SKM-1 (cell line): ENCODE data around the gene TCERG1L.

ENCODE experiments used
- DNase-seq: peaks from one replicate; lab custom pipeline; 2025; ENCODE audit not compliant: unreplicated experiment; lab: John Stamatoyannopoulos, UW

Gene TCERG1L

GRCh38 chr10:131271966-131272365 lies 39.6 kb downstream of the TCERG1L start:
- DNase-seq: no peak

- no peak for DNase-seq
Measured at GRCh38 chr10:131271195-131271880, 40.2 kb downstream of the TCERG1L start.

- DNase-seq: no peak
Measured at GRCh38 chr10:131270461-131271190, 40.9 kb downstream of the TCERG1L start.

- no peak for DNase-seq
Measured at GRCh38 chr10:131269776-131270460, 41.6 kb downstream of the TCERG1L start.

- DNase-seq: no peak
Measured at GRCh38 chr10:131267814-131268095, 43.8 kb downstream of the TCERG1L start.

GRCh38 chr10:131266936-131267813 lies 44.3 kb downstream of the TCERG1L start:
- no peak for DNase-seq

GRCh38 chr10:131264110-131264788 lies 47.3 kb downstream of the TCERG1L start:
- DNase-seq: no peak

- no peak for DNase-seq
Measured at GRCh38 chr10:131261890-131262475, 49.5 kb downstream of the TCERG1L start.

- DNase-seq: no peak
Measured at GRCh38 chr10:131260452-131261211, 50.9 kb downstream of the TCERG1L start.

- no peak for DNase-seq
Measured at GRCh38 chr10:131260031-131260430, 51.5 kb downstream of the TCERG1L start.

- DNase-seq: no peak
Measured at GRCh38 chr10:131259535-131259934, 52.0 kb downstream of the TCERG1L start.

GRCh38 chr10:131258256-131258655 lies 53.3 kb downstream of the TCERG1L start:
- no peak for DNase-seq

- no peak for DNase-seq
Measured at GRCh38 chr10:131257027-131257426, 54.5 kb downstream of the TCERG1L start.

- DNase-seq: no peak
Measured at GRCh38 chr10:131254859-131255252, 56.7 kb downstream of the TCERG1L start.

- no peak for DNase-seq
Measured at GRCh38 chr10:131253931-131254858, 57.3 kb downstream of the TCERG1L start.

- DNase-seq: no peak
Measured at GRCh38 chr10:131252567-131253276, 58.8 kb downstream of the TCERG1L start.

GRCh38 chr10:131251146-131251541 lies 60.4 kb downstream of the TCERG1L start:
- no peak for DNase-seq
